22Rv1 (cell line): Measurements from ENCODE around the gene PRCP.

ENCODE experiments used
- ZFX ChIP-seq: fragments of 450-650 bp; IDR thresholded peaks from 2 replicates; pipeline ENCODE4 v1.6.1; 2017; ENCODE audit warnings: antibody characterized with exemption, borderline replicate concordance
- TF ChIP-seq, protein P1 (sequence below): fragments of 450-650 bp; IDR thresholded peaks from 2 replicates; pipeline ENCODE4 v1.5.1; 2017; ENCODE audit warnings: mild to moderate bottlenecking

DNA sequence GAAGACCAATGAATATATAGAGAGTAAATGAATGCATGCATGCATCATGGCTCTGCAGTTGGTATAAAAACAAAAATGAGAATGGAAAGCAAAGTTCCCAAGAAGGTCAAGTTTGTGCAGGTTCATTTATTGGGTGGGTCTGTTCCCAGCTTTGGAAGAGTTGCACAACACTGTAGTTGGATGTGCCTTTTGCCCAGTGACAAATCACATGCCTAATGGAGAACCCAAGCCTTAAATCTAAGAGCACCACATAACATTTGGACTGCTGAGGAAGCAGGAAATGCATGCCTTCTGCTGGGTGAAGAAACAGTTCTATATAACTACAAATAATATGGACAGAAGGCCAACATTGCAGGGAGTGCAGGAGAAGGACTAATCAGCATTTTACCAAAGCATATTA lies 30.6 kb downstream of the PRCP start:
- TF ChIP-seq, protein P1, sequence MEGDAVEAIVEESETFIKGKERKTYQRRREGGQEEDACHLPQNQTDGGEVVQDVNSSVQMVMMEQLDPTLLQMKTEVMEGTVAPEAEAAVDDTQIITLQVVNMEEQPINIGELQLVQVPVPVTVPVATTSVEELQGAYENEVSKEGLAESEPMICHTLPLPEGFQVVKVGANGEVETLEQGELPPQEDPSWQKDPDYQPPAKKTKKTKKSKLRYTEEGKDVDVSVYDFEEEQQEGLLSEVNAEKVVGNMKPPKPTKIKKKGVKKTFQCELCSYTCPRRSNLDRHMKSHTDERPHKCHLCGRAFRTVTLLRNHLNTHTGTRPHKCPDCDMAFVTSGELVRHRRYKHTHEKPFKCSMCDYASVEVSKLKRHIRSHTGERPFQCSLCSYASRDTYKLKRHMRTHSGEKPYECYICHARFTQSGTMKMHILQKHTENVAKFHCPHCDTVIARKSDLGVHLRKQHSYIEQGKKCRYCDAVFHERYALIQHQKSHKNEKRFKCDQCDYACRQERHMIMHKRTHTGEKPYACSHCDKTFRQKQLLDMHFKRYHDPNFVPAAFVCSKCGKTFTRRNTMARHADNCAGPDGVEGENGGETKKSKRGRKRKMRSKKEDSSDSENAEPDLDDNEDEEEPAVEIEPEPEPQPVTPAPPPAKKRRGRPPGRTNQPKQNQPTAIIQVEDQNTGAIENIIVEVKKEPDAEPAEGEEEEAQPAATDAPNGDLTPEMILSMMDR: no peak
- TF ChIP-seq ZFX: no peak
